ENCODE data around the gene LIMS1.
A peak's percentile ranks its signal among the peaks of the same experiment; 100 is the strongest.

LIMS1 gene

GRCh38 chr2:108552566-108552965 lies 18.3 kb downstream of the LIMS1 start:
- no peak for DNase-seq

- DNase-seq: no peak
Measured at GRCh38 chr2:108553209-108553919, 19.1 kb downstream of the LIMS1 start.

- DNase-seq: no peak
Measured at GRCh38 chr2:108554528-108554927, 20.3 kb downstream of the LIMS1 start.

GRCh38 chr2:108555572-108555971 lies 21.3 kb downstream of the LIMS1 start:
- no peak for DNase-seq

GRCh38 chr2:108556581-108556980 lies 22.3 kb downstream of the LIMS1 start:
- peak; percentile 26 for DNase-seq

GRCh38 chr2:108560241-108560811 lies 26.1 kb downstream of the LIMS1 start:
- no peak for DNase-seq

GRCh38 chr2:108560895-108561530 lies 26.7 kb downstream of the LIMS1 start:
- no peak for DNase-seq

GRCh38 chr2:108562274-108562673 lies 28.0 kb downstream of the LIMS1 start:
- no peak for DNase-seq

- no peak for DNase-seq
Measured at GRCh38 chr2:108564510-108564909, 30.2 kb downstream of the LIMS1 start.

- no peak for DNase-seq
Measured at GRCh38 chr2:108565778-108566375, 31.6 kb downstream of the LIMS1 start.

GRCh38 chr2:108570416-108570815 lies 36.1 kb downstream of the LIMS1 start:
- peak; percentile 65 for DNase-seq

- no peak for DNase-seq
Measured at GRCh38 chr2:108571286-108571685, 37.0 kb downstream of the LIMS1 start.

- peak; percentile 73 for DNase-seq
Measured at GRCh38 chr2:108573061-108573460, 38.8 kb downstream of the LIMS1 start.

- DNase-seq: no peak
Measured at GRCh38 chr2:108574332-108574731, 40.1 kb downstream of the LIMS1 start.

- peak; percentile 91 for DNase-seq
Measured at GRCh38 chr2:108575132-108575966, 41.1 kb downstream of the LIMS1 start.

- no peak for DNase-seq
Measured at GRCh38 chr2:108577099-108577498, 42.8 kb downstream of the LIMS1 start.

GRCh38 chr2:108579623-108580022 lies 45.4 kb downstream of the LIMS1 start:
- no peak for DNase-seq

GRCh38 chr2:108580050-108580449 lies 45.8 kb downstream of the LIMS1 start:
- no peak for DNase-seq

- peak; percentile 82 for DNase-seq
Measured at GRCh38 chr2:108583903-108584520, 49.7 kb downstream of the LIMS1 start.

- no peak for DNase-seq
Measured at GRCh38 chr2:108585436-108585835, 51.2 kb downstream of the LIMS1 start.

GRCh38 chr2:108586116-108586515 lies 51.8 kb downstream of the LIMS1 start:
- peak; percentile 47 for DNase-seq

- peak; percentile 60 for DNase-seq
Measured at GRCh38 chr2:108586631-108587030, 52.4 kb downstream of the LIMS1 start.

Data from fibroblast of skin of back (primary cell).